Mammary epithelial cell (primary cell): Measurements from ENCODE around the gene TAF4.

ENCODE experiments used
- EZH2 ChIP-seq: IDR thresholded peaks from 2 replicates; pipeline ENCODE4 v1.6.1; 2012; ENCODE audit warnings: low read length, inconsistent platforms, borderline replicate concordance
- TF ChIP-seq, protein P1 (sequence below), 2 donors: IDR thresholded peaks in 1 of 2; conservative IDR thresholded peaks in 1 of 2; 2 replicates each; pipeline ENCODE4 v1.5.1; 2011 to 2012; ENCODE audit warnings: inconsistent platforms in 2 of 2, low read length in 2 of 2, mild to moderate bottlenecking in 2 of 2, control low read depth in 1 of 2, low read depth in 1 of 2; ENCODE audit not compliant: insufficient read depth in 1 of 2; ENCODE audit errors: extremely low read depth in 1 of 2

DNA sequence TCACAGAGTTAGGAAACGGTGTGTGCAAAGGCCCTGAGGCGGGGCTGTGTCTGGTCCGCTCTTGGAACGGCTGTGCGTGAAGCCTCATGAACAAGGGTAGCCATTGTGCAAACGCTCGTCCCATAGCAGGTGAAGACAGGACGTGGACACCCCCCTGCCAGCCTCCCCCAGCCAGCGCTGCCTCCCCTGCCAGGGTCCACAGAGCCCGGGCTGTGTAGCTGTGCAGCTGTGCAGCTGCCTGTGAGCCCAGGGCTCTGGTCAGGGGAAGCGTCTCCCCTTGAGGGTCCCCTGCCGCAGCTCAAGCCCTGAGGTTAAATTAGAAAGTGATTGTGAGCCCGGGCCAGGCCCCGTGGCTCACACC is 139.4 kb downstream of the TAF4 start:
- TF ChIP-seq, protein P1, sequence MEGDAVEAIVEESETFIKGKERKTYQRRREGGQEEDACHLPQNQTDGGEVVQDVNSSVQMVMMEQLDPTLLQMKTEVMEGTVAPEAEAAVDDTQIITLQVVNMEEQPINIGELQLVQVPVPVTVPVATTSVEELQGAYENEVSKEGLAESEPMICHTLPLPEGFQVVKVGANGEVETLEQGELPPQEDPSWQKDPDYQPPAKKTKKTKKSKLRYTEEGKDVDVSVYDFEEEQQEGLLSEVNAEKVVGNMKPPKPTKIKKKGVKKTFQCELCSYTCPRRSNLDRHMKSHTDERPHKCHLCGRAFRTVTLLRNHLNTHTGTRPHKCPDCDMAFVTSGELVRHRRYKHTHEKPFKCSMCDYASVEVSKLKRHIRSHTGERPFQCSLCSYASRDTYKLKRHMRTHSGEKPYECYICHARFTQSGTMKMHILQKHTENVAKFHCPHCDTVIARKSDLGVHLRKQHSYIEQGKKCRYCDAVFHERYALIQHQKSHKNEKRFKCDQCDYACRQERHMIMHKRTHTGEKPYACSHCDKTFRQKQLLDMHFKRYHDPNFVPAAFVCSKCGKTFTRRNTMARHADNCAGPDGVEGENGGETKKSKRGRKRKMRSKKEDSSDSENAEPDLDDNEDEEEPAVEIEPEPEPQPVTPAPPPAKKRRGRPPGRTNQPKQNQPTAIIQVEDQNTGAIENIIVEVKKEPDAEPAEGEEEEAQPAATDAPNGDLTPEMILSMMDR (conservative IDR thresholded peaks at IDR 0.05 in 1 of 2, IDR thresholded peaks at IDR 0.05 in 1 of 2; ENCODE audit: extremely low read depth in 1 of 2, insufficient read depth in 1 of 2, low read depth in 1 of 2, low read length in 2 of 2) = no peak
- no peak for TF ChIP-seq EZH2
